Hematopoietic multipotent progenitor cell treated with erythropoietin and hydrocortisone succinate and interleukin-3 and kit ligand, for 4 days (in vitro differentiated cells): ENCODE data around the gene WDR33.

Experiments
- DNase-seq: peaks from one replicate; pipeline ENCODE4 v3.0.0-alpha.2; 2015

Gene WDR33

DNA sequence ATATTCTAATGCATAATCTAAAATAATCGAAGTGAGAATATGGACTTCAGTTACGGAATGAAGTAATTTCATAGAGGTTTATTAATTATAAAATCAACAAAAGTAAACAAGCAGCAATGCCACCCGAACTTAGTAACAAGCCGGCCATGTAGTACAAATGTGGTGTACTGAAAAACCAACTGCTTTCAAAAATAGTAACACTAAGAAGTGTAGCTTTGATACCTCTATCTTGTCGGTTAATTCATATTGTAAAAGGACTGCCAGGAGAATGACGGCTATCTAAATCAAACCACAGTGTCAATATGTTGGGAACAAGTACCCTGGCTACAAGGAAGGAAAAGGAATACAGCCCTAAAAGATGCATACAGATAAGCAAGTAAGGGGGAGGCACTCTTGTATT is 48.5 kb downstream of the WDR33 start:
- DNase-seq, result no peak

DNA sequence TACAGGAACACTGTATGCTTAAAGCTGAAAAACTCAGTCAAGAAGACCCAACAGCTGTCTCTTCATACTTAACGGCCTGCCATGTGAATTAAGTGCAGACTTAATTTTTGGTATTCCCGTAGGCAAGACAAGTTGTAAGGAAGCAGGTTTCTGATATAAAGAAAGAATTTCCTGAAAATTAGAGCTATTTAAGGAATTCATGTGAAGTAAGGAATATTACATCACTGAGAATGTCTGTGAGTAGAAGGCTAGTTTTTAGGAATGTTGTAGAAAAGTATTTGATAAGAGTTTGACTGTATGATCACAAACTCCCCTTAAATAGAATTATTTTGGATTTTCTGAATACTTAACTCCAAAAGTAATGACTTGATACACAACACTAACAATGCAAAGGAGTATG is 51.0 kb downstream of the WDR33 start:
- no peak for DNase-seq

DNA sequence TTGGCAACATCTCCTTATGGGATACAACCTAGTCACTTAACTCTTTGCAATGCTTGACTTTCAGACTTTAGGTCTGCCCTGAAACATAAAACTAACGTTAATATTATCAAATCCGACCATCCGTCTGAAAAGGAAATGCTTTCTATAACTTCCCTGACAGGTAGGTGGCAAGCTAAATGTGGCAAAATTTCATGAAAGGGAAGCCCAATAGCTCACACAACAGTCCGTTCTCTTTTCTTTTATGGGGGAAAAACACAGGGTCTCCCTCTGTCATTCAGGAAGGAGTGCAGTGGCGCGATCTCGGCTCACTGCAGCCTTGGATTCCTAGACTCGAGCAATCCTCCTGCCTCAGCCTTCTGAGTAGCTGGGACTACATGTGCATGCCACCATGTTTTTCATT is 56.8 kb downstream of the WDR33 start:
- peak; percentile 28 for DNase-seq

DNA sequence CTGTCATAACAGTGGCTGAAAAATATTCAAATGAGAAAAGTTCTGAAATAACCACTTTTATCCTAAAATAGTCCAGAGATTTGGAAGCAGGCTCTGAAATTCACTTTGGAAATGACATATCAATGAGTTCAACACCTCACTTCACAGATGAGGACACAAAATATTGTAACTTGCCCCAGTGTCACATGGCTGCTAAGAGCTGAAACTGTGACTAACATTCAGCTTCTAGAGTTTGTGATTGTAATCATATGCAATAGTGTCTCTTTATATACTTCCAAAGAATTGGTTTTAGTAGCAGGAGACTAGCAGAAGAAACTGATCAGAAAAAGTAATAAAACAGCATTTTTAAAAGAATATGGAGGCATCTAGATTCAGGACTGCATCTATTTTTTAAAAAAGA is 57.6 kb downstream of the WDR33 start:
- DNase-seq, result no peak

DNA sequence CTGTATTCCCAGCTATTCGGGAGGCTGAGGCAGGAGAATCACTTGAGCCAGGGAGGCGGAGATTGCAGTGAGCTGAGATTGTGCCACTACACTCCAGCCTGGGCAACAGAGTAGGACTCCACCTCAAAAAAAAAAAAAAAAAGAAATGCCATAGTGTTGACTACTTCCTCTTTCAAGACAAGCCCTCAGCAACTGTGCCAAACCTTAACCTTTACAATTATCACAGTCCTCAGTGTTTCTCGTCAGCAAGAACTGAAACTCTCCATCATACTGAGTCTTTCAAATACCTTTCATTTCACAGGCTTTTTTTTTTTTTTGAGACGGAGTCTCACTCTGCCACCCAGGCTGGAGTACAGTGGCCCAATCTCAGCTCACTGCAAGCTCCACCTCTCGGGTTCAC is 61.4 kb downstream of the WDR33 start:
- DNase-seq, result peak; percentile 55

DNA sequence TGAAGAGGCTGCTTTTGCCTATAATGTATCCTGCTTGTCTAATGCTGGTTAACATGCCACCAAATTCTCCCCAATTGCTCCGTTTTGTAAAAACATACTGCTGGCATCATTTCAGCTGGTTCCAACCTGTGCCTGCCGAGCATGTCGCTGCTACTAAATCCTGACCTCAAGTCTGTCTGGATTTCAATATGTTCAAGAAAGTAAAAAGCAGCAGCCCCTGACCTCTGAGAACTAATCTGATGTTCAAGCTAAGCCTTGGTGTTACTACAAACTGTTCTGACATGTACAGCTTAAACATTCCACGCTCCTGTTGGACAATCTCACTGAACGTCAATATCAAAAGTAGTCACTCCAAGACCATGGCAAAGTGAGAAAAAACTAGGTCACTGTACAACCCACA is 63.4 kb downstream of the WDR33 start:
- DNase-seq, result no peak

DNA sequence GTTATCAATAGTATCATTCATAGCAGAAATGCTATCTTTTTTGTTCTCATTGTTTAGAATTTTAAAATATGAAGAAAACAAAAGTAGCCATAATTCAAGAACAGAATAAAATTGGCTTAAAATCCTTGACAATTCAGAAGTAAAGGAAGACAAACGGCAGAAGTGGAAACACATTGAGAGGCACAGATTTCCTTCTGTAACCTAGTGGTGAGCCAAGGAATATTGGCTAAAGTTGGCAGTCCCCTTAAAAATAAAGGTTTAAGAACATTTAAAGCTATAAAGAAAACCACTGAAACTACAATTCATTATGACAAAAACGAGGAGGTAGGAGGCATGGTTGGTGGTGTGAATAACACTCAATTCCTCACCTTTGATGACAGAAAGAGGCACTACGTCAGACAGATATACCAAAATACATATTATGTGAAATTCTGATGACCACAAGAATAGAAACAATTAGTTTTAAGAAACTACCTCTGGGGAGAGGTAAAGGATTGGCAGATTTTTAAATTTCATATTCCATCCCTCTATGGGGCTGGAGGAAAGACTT is 67.4 kb downstream of the WDR33 start:
- no peak for DNase-seq

DNA sequence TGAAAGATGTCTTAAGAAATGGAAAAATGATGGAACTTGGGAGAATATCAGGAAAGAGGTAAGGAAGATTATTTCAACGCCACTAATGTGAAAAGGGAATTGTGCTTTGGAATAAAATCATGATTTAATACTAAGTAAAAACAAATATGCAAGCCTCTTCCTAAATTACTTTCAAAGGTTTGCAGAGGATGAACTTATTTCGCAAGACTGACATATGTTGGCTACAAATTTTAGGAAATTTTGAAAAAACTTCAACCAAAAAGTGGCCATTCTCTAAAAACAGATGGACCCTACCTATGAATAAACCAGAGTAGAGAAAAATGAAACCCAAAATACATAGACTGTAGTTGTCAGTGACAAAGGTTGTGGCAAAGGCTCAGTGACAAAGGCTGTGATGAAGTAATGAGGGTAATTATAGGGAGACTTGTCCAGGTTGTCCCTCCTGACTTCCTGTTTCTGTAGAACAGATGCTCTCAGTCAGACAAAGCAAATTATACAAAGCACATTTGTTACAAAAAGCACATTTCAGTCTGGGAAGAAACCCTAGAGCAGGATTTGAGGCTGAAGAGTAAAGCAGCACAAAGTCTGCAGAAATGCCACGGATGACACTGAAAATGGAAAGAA is 70.2 kb downstream of the WDR33 start:
- peak; percentile 13 for DNase-seq

DNA sequence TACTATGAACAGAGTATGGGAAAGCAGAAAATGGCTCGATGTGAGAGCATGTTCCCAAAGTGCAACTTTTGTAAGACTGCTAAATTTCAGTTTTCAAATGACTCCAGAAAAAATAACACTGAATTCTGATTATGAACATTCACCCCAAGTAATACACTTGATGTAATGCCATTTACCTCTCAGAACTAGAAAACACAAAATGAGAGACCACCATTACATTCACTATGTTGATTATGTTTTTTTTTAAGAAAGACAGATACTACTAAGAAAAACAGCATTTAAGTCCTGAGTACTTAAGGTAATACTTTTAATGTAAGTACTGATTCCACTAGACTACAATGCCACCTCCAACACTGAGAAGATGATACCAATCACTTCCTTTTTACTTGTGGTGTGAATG is 71.2 kb downstream of the WDR33 start:
- DNase-seq, result no peak

DNA sequence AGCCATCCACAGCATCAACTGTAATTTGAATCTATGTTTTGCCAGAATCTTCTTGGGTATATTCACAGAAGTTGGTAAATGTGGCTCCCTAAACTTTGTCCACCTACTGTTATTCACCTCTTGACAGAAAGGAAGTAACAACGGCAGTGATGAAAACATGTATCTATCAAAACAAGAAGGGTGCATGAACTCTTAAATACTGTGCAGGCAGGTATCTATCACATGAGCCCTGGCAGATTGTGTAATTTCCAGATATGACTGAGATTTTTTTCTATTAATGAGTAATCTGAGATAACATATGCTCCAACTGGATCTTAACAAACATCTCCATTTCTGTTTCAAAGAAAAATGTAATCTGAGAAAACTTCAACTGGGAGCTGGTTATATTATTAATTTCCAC is 73.1 kb downstream of the WDR33 start:
- DNase-seq, result no peak

DNA sequence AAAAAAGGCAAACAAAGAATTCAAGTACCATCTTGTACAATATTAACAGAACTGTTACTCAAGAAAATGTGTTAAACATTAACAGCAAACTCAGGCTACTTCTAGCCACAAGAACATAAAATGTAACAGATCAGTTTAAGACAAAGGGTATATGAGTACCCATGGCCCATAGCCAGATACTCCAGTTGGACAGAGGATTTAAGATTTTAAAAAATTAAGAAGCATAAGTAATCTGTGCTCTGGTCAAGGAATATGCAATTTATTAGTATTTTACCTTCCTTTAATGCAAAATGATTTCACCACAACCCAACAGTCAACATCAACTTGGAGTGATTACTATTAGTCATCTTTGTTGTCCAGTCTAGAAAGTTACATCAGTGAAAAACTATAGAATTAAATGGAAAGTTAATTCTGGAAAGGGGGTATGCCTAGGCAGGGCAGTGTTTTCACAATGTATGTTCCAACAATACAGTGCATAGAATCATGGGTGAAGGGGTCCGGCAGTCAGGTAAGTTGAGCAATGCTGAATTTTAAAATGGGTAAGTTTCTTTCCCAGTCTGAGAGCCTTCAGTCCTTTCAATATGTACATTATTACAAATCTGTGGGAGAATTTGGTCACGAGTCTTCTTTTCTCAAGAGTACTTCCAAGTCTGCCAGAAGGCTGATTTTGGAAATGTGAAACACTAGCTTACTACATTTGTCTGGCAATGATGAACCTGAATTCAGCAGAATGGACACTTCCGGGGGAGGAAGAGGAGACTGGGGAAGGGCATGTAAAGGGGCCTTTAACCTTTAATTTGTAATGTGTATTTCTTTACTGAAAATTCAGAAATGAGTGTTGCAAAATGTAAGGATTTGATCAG is 75.2 kb downstream of the WDR33 start:
- DNase-seq, result no peak

DNA sequence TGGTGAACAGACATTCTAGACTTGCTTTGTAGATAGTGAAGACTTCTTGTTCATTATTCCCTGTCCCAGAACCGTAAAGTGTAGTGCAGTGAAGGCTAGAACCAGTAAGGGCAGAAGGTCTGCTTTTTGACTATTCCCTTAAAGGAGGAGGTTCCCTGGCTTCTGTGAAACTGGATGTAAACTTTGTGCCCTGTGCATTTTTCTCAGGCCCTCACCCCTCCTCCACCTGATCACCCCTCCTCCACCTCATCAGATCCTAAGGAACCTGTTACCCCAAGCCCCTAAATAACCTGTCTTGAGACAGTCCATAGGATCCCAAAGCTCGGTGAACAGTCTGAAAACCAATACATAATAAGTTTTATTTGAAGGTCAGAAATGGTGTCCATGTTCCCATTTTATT is 75.9 kb downstream of the WDR33 start:
- no peak for DNase-seq

DNA sequence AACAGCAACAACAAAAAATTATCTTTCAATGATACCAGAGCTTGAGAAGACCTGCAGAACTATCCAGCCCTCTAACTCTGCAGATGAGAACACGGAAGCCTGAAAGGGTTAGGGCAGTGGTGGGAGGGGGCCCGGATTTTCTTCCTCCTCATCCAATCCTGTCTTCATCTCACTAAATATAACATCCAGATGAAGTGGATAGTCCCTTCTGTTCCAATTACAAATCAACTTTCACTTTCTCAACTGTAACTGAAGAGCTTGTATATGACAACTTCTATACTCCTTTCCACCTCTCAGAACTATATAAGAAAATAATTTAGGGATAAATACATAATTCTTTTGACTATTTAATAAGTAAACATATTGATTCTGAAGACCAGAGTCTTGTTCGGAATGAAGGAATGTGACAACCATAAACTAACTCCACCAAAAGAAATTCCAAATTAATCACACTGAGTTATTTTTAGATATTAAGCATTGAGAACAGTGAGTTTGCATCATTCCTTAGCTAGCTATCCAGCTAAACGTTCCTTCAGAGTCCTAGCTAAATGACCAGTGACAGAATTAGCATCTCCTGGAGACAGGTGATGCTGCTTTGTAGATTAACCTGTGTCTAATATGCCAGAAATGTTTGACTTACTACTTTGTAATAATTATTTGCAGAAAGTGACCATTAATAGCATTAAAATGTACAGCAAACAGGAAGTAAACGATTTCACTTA is 77.0 kb downstream of the WDR33 start:
- no peak for DNase-seq

DNA sequence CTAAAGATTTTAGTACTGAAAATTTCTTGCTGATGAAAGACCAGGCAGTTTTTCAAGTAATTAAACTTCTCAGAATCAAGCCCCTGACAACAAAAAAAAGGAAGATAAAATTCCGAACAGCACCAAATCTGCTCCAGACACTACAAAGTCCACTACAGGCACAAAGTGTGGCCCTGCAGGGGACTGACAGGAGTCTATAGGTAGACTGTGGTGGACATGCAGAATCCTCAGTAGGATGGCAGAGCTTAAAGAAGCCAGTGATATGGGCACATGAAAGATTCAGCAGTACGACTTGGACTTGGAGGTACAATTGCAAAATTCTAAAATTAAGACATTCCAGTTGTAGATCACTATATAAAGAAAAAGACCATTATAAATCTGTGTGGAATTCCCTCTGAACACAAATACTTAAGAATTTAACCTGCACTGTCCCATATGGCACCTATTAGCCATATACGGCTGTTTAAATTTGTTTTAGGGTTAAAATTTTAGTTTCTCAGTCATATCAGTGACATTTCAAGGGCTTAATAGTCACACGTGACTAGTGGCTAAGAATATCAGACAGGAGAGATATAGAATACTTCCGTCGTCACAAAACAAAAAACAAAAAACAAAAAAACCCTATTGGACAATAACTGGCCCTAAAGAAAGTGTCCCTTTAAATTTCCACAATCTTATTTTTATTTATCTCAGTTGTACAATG is 77.7 kb downstream of the WDR33 start:
- no peak for DNase-seq

DNA sequence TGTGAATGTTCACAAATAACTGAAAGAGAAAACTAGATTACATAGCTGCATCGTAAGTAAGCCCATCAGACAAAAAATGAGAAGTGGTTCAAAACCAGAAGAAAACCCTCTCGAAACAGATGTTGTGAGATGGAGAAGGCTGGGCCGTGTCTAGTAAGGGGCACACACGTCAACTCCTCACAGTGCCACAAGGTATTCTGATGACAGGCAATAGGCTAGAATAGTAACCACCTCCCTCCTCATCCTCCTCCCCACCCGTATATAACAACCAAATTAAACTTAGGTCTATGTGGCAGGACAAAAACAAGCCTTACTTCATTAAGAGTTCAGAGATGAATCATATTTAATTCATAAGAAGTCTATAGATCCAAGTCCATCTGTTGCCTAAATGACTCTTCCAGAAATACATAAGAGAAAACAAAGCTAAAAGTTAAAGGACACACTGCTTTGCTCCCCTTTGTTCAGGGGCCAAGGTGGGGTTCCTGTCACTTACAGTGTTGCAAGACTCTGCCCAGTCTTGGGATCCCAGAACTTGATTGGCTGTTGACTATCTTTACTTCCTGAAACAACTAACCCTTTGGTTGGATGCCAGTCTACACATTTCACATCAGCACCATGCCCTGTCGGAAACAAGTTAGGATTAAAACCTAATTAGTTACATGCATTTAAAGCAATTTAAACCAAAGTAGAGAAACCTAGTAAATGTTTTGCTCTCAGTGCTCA is 84.7 kb downstream of the WDR33 start:
- no peak for DNase-seq

DNA sequence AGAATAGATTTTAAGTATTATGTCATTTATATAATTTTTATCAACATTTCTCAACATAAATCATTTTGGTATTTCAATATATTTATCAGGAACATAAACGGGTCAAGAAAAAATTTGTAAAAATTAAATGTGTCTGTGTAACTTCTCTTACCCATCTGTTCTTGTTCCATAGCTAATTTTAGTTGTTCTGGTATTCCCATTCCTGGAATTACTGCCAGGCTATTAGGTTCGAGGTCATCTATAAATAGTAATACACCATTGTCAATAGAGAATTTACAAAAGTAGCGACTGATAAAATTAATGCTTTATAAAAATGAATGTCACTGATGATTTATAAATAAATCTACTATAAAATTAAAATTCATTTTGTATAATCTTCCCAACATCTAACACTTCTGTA is 88.2 kb downstream of the WDR33 start:
- no peak for DNase-seq

DNA sequence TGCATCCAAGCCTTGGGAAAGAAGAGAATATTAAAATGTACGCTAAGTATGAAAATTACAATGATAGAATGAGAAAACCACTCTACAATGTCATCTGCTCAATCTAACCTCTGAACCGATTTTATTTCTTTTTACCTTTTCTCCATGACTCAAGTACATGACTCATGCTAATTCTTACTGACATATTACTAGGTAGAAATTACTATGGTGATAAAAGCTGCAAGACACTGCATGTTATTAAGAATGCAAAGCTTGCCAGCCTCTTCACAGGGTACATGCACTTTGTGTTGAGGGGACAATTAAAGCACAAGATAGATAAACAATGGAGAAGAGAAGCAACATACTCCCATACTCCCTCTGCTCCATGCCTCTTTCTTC is 89.0 kb downstream of the WDR33 start:
- DNase-seq, result no peak

DNA sequence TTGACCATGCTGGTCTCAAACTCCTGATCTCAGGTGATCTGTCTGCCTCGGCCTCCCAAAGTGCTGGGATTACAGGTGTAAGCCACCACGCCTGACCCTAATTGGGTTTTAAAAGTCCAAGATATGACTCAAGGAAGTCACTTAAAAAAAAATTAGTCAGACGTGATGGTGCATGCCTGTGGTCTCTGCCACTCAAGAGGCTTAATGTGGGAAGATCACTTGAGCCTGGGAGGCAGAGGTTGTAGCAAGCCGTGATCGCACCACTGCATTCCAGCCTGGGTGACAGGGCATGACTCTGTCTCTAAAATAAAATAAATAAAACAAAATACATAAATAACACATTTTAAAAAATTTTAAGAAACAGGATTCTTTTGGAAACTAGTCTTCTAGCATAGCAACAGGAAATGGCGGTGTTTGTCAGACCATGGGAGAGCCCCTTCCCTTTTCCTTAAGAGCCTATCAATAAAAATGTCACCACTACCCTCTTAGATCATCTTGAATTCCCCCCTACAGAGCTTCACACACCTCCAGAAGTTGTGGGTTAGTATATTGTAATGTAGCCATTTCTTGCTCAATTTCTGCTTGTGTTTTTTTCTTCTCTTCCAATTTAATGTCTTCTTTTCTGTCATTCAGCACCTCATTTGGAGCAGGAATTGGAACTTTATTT is 89.5 kb downstream of the WDR33 start:
- no peak for DNase-seq

DNA sequence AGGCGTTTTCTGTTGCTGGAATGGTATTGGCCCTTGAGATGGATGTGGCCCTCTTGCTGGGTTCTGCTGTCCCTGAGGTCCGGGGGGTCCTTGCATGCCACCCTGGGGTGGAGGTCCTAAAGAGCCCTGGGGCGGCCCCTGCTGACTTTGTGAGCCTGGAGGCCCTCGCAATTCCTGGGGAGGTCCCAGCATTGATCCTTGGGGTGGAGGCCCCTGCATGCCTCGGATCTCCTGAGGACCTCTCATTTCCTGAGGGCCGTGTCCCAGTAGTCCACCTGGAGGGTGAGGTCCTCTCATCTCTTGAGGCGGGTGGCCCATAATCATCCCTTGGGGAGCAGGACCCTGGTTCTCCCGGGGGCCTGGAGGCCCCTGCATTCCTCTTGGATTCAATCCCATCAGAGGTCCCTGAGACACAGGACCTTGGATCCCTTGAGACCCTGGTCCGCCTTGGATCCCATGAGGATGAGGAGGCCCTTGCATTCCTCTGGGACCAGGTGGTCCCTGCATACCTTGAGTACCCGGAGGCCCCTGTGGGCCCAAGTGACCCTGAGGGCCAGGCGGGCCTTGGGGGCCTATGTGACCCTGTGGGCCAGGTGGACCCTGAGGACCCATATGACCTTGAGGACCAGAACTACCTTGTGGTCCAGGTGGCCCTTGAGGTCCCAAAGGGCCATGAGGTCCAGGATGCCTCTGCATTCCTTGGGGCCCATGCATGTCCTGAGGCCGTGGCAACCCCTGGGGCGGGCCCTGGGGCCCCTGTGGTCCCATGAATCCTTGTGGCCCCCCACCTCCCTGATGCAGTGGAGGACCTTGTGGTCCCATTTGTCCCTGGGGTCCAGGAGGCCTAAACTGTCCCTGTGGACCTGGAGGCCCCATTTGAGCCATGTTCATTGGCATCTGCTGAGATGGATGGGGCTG is 91.4 kb downstream of the WDR33 start:
- DNase-seq, result no peak

DNA sequence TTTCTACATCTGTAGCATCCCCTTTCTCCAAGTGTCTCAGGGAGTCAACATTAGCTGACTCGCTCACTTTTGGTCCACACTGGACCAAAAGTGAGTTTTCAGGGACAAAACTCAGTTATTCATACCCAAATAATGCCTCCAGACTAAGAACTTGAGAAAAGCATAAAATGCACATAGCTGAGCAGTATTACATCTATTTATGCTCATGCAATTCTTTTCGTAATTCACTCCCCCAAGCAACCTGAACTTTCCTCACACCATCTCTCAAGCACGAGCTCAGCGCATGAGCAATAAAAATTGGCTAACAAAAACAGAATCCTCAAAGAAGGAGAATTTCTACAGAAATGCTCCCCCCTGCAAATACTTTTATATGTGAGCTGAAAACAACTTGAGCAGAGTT is 92.7 kb downstream of the WDR33 start:
- no peak for DNase-seq
